Colonic mucosa (tissue), 4 donors: ENCODE data around the gene RRM2. TPM values are rescaled to one million over a fixed set of nuclear protein-coding genes. Genes with fewer than 3 reads are reported as not detected.

Experiments used
- DNase-seq: peaks from one replicate; pipeline ENCODE4 v3.0.0-alpha.2; 2020
- H3K27ac ChIP-seq: fragments of 200-600 bp; one replicate; pipeline ENCODE4 v1.8.0; 2021
- H3K27me3 ChIP-seq: fragments of 200-600 bp; one replicate; pipeline ENCODE4 v1.8.0; 2021
- H3K36me3 ChIP-seq: fragments of 200-600 bp; one replicate; pipeline ENCODE4 v1.8.0; 2021
- H3K4me1 ChIP-seq: fragments of 200-600 bp; one replicate; pipeline ENCODE4 v1.8.0; 2021; ENCODE audit warnings: mild to moderate bottlenecking
- H3K4me3 ChIP-seq: fragments of 200-600 bp; one replicate; pipeline ENCODE4 v1.8.0; 2021
- H3K9ac ChIP-seq, 2 donors: one replicate each; pipeline ENCODE4 v1.7.0; 2013; ENCODE audit warnings: control low read depth in 2 of 2, low read depth in 2 of 2, low read length in 2 of 2
- H3K9me3 ChIP-seq: fragments of 200-600 bp; one replicate; pipeline ENCODE4 v1.8.0; 2021
- intact Hi-C: fragments of 100-400 bp; cut with DNase I; formaldehyde crosslinking; loops from one replicate; pipeline ENCODE4 v1.14.1; 2022
- total RNA-seq, 2 donors: library from RNA; stranded (reverse); fragmentation: NEBNext Ultra II Directional in 1 of 2; extraction: Animal tissue kit (Norgen Biotek cat#: 25700) in 1 of 2; gene quantifications; one replicate each; pipeline ENCODE4 v1.2.1, GENCODE V29; 2021
- TF ChIP-seq, protein P1 (sequence below): fragments of 200-600 bp; IDR thresholded peaks from one replicate; pipeline ENCODE4 v1.8.0; 2022; ENCODE audit warnings: antibody characterized with exemption, mild to moderate bottlenecking
- donor health status: healthy.
- donor health status: DM: no; HTN: no; CAD: no.
- donor health status: DM: no; HTN: no; CAD: no.

The RRM2 gene
- total RNA-seq, 2 donors from 2014 or later: 54.3 to 216 TPM

- no peaks in the 10 kb centered on the region for H3K36me3 ChIP-seq
- no peak overlapping the region for H3K27ac ChIP-seq
- H3K9ac ChIP-seq: no peak overlapping the region
- H3K4me3 ChIP-seq: no peak overlapping the region
- TF ChIP-seq, protein P1, sequence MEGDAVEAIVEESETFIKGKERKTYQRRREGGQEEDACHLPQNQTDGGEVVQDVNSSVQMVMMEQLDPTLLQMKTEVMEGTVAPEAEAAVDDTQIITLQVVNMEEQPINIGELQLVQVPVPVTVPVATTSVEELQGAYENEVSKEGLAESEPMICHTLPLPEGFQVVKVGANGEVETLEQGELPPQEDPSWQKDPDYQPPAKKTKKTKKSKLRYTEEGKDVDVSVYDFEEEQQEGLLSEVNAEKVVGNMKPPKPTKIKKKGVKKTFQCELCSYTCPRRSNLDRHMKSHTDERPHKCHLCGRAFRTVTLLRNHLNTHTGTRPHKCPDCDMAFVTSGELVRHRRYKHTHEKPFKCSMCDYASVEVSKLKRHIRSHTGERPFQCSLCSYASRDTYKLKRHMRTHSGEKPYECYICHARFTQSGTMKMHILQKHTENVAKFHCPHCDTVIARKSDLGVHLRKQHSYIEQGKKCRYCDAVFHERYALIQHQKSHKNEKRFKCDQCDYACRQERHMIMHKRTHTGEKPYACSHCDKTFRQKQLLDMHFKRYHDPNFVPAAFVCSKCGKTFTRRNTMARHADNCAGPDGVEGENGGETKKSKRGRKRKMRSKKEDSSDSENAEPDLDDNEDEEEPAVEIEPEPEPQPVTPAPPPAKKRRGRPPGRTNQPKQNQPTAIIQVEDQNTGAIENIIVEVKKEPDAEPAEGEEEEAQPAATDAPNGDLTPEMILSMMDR: no peak
- no peaks in the 10 kb centered on the region for H3K27me3 ChIP-seq
- no peak for DNase-seq
- no peaks in the 10 kb centered on the region for H3K4me1 ChIP-seq
- intact Hi-C loops: no loop called here
- no peaks in the 10 kb centered on the region for H3K9me3 ChIP-seq
Observed at GRCh38 chr2:10132596-10132995, 10.1 kb downstream of the RRM2 start.

DNA sequence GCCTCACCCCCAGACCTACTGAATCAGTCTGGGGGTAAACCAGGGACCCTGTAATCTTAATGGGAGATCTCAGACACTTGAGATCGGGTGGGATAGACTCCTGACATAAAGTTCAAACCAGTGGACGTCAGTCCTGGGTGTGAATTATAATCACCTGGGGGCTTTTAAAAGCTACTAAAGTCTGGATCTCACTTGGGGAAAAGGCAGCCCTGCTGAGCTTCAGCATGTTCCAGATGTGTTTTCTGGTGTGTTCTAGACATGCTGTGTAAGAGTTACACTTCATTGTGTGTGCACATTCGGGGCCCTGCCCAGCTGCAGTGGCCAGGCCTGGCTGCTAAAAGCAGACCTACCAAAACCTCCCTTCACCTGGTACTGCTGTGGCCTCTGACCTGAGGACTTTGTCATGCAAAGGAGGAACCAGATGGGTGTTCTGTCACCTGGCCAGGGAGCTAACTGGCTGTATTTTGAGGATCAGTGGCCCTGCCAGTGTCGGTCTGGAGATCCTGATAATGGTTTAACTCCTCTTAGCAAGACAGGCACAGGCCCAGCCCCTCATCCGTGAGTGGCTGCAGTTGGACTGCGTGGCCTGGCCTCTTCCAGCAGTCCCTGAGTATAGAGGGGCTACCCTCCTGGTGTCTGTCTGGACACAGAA is 10.6 kb downstream of the RRM2 start:
- Histone ChIP-seq H3K36me3 (no peaks in the 10 kb centered on the region), H3K9ac (no peak overlapping the region), H3K27ac (no peak overlapping the region), H3K4me1 (no peaks in the 10 kb centered on the region), H3K9me3 (no peaks in the 10 kb centered on the region), H3K4me3 (no peak overlapping the region), H3K27me3 (no peaks in the 10 kb centered on the region)
- no peak for DNase-seq
- intact Hi-C loops: no loop called here
- TF ChIP-seq, protein P1: no peak

DNA sequence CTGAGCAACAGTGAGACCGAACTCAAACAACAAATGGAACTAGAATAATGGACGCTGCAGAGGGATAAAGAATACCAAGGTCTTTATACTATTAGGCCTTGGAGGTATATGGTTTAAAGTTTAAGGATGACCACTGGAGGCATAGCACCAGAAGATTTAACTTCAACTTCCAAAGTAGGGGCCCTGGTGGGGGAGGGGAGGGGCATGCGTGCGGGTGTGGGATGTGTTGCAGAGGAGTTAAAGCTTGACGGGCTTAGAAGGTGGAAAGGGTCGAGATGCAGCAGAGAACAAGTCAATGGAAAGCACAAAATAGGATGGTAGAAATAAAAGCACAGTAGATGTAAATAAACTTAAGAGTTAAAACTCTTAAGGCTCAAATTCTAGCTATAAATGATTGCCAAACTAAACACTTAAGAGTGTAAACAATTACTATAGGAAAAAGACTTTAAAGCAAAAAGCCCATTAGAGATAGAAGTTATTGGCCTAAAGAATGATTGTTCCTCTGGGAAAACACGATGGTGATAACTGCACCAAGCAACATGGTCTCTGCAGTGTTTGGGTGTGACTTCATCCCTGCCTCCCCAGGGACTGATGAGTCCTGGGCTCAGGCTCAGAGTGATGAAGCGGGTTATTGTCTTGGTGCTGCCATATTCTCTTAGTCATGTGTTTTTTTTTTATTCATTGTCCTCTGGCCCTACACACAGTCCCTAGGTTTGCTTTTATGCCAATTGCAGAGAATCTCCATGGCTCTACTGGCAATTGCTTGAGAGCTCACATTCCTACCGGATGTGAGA is 13.0 kb downstream of the RRM2 start:
- no peak for DNase-seq
- no peaks in the 10 kb centered on the region for H3K4me1 ChIP-seq
- intact Hi-C loops: no loop called here
- no peaks in the 10 kb centered on the region for H3K36me3 ChIP-seq
- H3K9ac ChIP-seq: no peak overlapping the region
- H3K27ac ChIP-seq: no peak overlapping the region
- TF ChIP-seq, protein P1: no peak
- H3K4me3 ChIP-seq: no peak overlapping the region
- no peaks in the 10 kb centered on the region for H3K9me3 ChIP-seq
- H3K27me3 ChIP-seq: no peaks in the 10 kb centered on the region

DNA sequence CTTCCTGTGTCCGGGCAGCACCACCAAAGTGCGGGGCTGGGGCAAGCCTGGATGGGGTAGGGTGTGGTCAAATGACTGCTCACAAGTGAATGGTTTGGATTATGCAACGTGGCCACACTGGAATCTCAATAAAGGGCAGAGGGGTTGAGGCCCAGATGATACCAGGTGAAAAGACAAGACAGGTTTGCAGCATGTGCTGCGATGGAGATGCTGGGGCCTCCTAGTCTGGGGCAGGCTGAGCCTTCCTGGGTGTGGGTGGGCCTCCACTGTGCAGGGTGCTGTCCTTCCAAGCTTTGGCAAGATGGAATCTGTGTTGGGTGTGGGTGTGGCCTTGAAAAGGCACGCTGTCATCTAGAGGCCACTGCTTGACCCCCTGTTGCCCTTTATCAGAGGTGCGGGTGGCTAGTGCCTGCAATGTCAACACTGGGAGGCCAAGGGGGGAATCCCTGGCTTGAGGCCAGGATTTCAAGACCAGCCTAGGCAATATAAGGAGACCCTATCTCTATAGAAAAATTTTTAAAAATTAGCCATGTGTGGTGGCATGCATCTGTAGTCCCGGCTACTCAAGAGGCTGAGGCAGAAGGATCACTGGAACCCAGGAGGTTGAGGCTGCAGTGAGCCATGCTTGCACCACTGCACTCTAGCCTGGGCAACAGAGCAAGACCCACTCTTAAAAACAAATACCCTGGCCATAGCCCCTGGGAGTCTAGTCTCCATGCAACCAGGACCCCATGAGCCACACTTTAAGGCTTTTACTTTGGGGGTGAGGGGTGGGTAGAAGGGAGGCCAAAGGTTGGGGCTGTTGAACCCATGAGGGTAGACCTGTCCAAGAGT is 13.8 kb downstream of the RRM2 start:
- H3K4me3 ChIP-seq: no peak overlapping the region
- H3K27me3 ChIP-seq: no peaks in the 10 kb centered on the region
- H3K9ac ChIP-seq: no peak overlapping the region
- TF ChIP-seq, protein P1: no peak
- no peaks in the 10 kb centered on the region for H3K4me1 ChIP-seq
- H3K9me3 ChIP-seq: no peaks in the 10 kb centered on the region
- H3K36me3 ChIP-seq: no peaks in the 10 kb centered on the region
- DNase-seq: no peak
- intact Hi-C loops: no loop called here
- H3K27ac ChIP-seq: no peak overlapping the region

DNA sequence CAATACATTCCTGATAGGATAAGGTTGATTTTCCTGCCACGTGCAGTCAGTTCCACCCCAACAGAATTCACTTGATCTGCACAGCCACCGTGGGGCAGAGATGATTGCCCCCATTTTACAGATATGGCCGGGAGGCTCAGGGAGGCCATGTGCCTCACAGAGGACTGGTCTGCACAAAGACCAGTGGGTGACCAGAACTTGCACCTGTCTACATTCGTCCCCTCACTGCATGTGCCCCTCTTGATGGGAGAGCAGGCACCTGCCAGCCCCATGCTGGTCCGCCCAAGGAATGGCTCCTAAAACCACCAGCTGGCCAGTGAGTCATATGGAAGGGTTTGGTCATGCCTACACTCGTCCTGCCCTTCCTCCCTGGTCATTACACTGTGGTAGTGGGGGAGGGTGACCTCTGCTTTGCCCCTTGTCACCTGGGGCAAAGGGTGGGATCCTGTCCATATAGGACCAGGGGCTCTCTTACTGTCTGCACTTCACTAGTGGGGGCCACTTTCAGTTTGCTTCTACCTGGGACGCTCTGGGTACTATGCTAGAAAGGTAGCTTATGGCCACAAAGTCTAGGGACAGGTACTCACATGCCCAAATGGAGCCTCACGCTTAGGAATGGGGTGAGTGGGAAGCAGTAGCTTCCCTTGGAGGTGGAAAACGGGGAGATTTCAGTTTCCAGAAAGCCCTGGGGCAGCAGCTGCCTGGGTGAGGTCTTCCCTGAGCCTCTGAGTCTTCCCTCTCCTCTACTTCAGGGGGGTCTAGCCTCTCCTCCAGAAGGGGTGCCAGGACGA is 14.7 kb downstream of the RRM2 start:
- intact Hi-C loops: no loop called here
- Histone ChIP-seq H3K27me3 (no peaks in the 10 kb centered on the region), H3K27ac (no peak overlapping the region), H3K36me3 (no peaks in the 10 kb centered on the region), H3K4me3 (no peak overlapping the region), H3K9me3 (no peaks in the 10 kb centered on the region), H3K4me1 (no peaks in the 10 kb centered on the region), H3K9ac (no peak overlapping the region)
- no peak for DNase-seq
- TF ChIP-seq, protein P1: no peak
